Colon (tissue), 2 donors: ENCODE results near the gene MXD4.
"Not testable (repeated sequence)": the region's sequence is repeated elsewhere in the genome, so short reads cannot be mapped to it uniquely, and the experiment has no call there.

ENCODE experiments used
- FAIRE-seq: peaks from 2 replicates; lab custom pipeline; 2012; peaks lifted over from hg19 to GRCh38; lab: Jason Lieb, UNC
- donor health status: control.
- donor health status: control.

The MXD4 gene

GRCh38 chr4:2275044-2275397 is 13.1 kb upstream of the MXD4 start:
- FAIRE-seq = not testable (repeated sequence)

DNA sequence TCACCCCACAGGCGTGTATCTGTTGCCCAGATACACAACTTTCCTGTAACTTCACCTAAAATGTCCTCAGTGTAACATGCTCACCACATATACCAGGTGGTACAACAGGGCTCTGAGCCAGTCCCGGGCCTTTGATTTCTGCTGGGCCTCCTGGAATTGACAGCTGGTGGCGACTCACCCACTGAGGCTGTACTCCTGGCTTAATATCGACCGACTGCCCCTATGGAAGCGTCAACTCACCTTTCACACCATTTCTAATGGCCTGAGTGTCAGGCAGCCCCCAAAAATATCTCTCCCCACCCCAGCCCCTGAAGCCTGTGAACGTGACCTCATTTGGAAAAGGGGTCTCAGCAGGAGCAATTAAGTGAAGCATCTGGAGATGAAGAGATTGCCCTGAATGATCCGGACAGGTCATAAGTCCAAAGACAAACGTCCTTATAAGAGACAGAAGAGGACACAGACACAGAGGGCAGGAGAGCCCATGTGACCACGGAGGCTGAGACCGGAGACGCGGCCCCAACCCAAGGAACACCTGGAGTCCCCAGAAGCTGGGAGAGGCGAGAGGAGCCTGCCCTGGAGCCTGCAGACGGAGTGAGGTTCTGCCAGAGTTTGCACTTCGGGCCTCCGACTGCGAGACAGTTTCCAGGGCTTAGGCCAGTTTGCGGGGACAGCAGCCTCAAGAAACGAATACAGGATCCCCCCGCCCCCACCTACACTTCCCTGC is 12.6 kb upstream of the MXD4 start:
- FAIRE-seq = no peak

DNA sequence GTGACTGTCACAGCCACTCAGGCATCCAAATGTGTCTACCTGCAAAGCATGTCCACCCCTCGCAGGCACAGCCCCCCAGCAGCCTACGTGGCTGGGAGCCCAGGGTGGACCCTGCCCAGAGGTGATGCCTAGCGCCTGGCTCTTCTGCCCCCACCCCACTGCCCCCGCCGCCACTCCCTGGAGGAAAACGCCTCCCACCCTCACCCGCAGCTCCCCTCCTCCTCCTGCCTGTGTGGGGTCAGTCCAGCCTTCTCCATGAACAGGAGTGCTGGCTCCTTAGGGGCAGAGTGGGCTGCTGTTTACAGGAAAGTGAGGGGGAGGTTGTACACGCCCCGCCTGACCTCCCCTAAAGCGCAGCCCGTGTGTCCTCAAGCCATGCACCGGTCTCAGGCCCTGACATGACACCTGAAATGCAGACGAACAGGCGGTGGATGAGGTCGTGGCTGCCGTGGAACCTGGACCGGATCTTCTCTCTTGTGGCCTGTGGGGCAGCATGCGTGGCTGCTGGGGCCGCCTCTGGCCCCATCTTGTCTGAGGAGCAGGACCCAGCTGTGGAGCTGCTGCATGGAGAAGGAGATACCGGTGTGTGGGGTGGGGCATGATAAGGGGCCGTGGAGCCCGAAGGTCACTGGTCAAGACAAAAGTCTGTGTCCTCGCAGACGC is 11.9 kb upstream of the MXD4 start:
- FAIRE-seq = no peak

GRCh38 chr4:2273221-2273620 is 11.3 kb upstream of the MXD4 start:
- FAIRE-seq = no peak

GRCh38 chr4:2272828-2273120 is 10.9 kb upstream of the MXD4 start:
- no peak for FAIRE-seq

DNA sequence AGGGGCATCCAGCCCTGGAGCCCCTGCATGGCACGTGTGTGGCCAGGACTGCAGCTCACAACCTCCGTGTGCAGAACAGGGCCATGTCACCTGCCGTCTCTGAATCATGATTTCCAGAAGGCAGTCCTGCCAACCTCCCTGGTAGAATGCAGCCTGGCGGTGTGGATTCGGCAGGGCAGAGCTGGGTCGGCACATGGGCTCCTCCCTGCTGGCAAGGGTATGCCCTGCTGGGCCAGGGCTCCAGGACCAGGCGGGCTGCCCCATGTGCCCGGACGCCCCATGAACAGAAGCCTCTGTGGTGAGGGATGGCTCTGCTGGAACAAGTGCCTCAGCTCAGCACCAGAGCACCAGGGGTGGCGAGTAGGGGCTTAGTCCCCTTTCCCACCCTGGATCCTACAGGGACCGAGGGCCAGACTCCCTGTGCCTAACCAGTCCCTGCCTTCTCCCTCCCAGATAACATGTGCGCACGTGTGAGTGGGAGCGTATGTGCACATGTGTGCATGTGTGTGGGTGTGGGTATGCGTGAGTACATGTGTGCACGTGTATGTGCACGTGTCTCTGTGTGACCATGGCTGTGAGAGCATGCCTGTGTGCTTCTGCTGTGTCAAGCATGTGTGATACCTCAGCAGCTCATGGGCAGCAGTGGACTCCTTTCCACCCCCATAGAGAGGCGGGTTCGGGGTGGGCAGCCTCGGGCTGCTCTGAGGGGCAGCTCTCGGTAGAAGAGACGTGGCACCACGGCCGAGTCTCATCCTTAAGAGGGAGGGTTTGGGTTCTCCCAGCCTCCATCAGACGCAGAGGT is 10.3 kb upstream of the MXD4 start:
- no peak for FAIRE-seq

DNA sequence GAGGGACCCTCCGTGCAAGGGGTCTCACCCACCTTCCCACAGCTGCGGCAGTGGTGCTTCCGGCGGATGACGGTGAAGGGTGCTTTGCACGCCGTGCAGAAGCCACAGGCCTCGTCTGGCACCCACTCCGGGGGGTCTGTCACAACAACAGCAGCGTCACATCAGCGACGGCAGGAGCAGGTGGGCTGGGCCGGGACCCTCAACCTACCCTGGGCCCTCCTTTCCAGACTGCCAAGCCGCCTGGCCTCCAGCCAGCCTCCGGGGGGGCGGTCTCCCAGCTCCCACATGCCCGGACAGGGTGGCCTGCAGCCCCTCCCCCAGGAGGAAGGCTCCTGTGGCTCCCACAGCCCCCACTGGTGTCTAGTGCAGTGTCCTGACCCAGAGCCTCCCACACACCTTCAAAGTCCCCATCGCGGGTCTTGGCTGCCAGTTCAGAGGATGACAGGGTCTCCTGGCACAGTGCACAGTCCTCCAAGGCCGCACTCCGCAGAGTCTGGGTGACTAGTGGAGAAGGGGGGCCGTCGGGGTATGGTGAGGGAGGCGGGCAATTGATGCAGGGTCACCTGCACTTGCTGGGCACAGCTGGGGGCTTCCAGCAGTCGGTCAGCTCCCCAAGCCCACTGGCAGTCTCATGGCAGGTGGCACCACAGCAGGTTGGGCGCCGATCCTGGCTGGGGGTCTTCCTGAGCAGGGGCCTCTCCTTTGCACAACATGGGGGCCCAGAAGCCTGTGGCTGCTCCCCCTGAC is 9.5 kb upstream of the MXD4 start:
- FAIRE-seq = no peak

GRCh38 chr4:2270341-2271165 is 8.6 kb upstream of the MXD4 start:
- FAIRE-seq = no peak

GRCh38 chr4:2269618-2270163 is 7.8 kb upstream of the MXD4 start:
- FAIRE-seq = no peak

DNA sequence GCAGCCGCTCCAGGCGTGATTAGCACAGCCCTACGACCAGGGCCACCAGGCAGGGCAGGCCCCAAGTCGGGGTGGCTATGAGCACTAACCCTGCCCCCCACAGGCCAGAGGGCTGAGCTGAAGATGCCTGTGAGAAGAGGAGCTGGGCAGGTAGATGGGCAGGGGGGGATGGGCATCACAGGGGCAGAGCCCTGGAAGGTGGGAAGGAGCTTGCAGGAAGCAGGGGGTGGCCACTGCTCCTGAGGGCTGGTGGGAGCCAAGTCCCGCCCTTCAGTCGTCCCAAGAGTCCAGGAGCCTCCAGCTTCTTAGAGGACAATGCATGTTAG is 7.3 kb upstream of the MXD4 start:
- no peak for FAIRE-seq

DNA sequence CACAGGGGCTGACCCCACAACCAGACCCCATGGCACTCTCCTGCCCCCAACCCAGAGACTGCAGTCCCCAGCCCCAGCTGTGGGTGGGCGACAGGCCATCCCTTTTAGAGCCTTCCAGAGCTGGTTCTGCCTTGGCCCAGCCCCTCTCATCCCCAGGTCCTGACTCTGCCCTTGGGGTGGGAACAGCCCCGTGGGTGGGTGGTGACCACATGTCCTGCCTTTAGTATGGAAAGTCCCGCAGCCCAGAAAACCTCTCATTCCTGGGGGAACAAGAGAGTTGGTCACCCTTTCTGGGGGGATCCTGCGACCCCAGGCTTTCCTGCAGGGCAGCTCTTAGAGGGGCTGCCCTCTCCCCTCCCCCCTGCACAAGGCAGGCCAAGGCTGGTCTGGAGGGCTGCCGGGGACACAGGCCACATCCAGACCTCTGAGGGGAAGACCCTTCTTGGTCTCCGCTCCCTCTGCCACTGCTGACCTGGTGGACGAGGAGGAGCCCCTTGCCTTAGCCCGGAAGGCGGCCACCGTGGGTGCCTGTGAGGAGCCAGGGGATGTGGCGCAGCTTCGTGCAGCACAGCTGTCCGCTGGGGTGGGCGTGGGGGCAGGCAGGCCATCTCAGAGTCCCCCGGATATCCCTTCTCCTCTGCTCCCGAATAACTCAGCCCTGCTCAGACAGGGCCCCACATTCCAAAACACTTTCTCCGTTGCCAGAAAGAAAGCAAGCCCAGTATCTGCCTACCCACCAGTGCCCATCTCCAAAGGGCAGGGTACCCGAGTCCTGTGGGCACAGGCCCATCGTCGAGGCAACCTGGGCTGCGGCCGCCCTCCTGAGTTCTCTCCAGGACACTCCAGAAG is 6.7 kb upstream of the MXD4 start:
- no peak for FAIRE-seq

- no peak for FAIRE-seq
These were observed 5.9 kb upstream of the MXD4 start for GRCh38 chr4:2267841-2268240.

- FAIRE-seq = no peak
These were observed 5.5 kb upstream of the MXD4 start for GRCh38 chr4:2267320-2267811.

- no peak for FAIRE-seq
These were observed 4.9 kb upstream of the MXD4 start for GRCh38 chr4:2266821-2267220.

GRCh38 chr4:2266181-2266580 is 4.3 kb upstream of the MXD4 start:
- FAIRE-seq = no peak

GRCh38 chr4:2265113-2266110 is 3.5 kb upstream of the MXD4 start:
- no peak for FAIRE-seq

- FAIRE-seq = no peak
These were observed 2.7 kb upstream of the MXD4 start for GRCh38 chr4:2264481-2265041.

DNA sequence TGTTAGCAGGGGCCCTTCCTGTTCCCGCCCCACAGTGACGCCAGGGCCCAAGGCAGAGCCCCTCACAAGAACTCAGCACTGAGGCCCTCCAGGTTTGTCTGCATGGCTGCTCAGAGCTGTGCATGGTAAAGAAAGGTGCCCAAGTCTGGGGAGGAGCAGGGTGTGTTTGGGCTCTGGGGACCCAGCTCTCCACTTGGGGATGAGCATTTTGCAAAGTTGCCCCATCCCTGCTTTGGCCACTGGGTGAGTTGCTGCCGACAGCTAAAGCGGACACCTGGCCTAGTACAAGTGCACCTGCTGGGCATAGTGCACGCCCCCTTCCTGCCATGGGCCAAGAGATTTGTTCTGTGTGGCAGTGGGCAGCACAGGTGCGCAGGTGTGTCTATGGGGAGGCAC is 2.0 kb upstream of the MXD4 start:
- no peak for FAIRE-seq

DNA sequence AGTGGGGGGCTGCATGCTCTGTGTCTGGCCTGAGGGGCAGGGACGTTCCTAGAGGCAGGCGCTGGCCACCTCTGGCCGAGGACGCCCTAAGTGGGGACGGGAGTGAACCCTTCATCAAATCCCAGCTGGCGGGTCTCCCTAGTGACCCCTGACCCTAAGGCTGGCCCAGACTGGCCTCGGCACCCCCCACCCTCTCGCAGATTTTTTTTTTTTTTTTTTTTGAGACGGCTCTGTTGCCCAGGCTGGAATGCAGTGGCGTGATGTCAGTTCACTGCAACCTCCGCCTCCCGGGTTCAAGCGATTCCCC is 988 bp upstream of the MXD4 start:
- FAIRE-seq = no peak
